GM19372 (cell line): Measurements from ENCODE around the gene PTPRK.

ENCODE experiments used
- ATAC-seq: cut with Tn5 transposase; IDR thresholded peaks from one replicate; pipeline ENCODE4 v1.9.1; 2021; ENCODE audit warnings: mild to moderate bottlenecking, low read depth, moderate library complexity; ENCODE audit not compliant: unreplicated experiment

Gene PTPRK

GRCh38 chr6:128225612-128226011, 294.8 kb downstream of the PTPRK start:
- ATAC-seq: no peak

- no peak for ATAC-seq
These were observed 303.5 kb downstream of the PTPRK start for GRCh38 chr6:128216917-128217316.

- ATAC-seq: no peak
These were observed 310.6 kb downstream of the PTPRK start for GRCh38 chr6:128209771-128210170.

- no peak for ATAC-seq
These were observed 311.4 kb downstream of the PTPRK start for GRCh38 chr6:128208851-128209580.

- ATAC-seq: no peak
These were observed 312.3 kb downstream of the PTPRK start for GRCh38 chr6:128208078-128208477.

- no peak for ATAC-seq
These were observed 313.6 kb downstream of the PTPRK start for GRCh38 chr6:128206610-128207426.

GRCh38 chr6:128204616-128205015, 315.8 kb downstream of the PTPRK start:
- no peak for ATAC-seq

- no peak for ATAC-seq
These were observed 318.1 kb downstream of the PTPRK start for GRCh38 chr6:128202169-128202765.

- ATAC-seq: no peak
These were observed 319.6 kb downstream of the PTPRK start for GRCh38 chr6:128200789-128201188.

GRCh38 chr6:128199461-128199860, 320.9 kb downstream of the PTPRK start:
- no peak for ATAC-seq

- ATAC-seq: no peak
These were observed 327.4 kb downstream of the PTPRK start for GRCh38 chr6:128192972-128193371.

GRCh38 chr6:128188678-128189077, 331.7 kb downstream of the PTPRK start:
- no peak for ATAC-seq

- ATAC-seq: no peak
These were observed 333.7 kb downstream of the PTPRK start for GRCh38 chr6:128186729-128187128.

- no peak for ATAC-seq
These were observed 340.4 kb downstream of the PTPRK start for GRCh38 chr6:128179876-128180438.

GRCh38 chr6:128174724-128175123, 345.7 kb downstream of the PTPRK start:
- ATAC-seq: no peak

GRCh38 chr6:128172752-128173682, 347.4 kb downstream of the PTPRK start:
- ATAC-seq: no peak

- no peak for ATAC-seq
These were observed 348.3 kb downstream of the PTPRK start for GRCh38 chr6:128172081-128172480.

- no peak for ATAC-seq
These were observed 349.2 kb downstream of the PTPRK start for GRCh38 chr6:128171182-128171581.

GRCh38 chr6:128168244-128168643, 352.2 kb downstream of the PTPRK start:
- no peak for ATAC-seq

GRCh38 chr6:128167552-128167951, 352.8 kb downstream of the PTPRK start:
- no peak for ATAC-seq
